ENCODE data around the gene FANCC.

DNA sequence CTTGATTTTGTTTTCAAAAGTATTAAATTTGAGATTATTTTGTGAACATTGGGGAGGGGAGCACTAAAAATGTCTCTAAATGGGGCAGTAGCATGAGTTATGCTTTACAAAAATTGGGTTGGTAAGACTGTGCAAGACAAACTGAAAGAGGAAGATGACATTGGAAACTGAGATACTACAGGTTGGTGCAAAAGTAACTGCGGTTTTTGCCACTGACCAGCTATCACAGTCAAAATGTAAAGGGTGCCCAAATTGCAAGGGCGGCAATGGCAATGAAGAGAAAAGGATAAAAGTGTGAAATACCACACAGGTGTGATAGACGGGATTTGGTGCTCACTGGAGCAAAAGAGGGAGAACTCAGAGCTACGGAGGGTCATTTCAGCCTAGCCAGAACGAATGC lies 124.0 kb downstream of the FANCC start:
- TF ChIP-seq SP2 (CRISPR knock-in tag; IDR thresholded peaks at IDR 0.05) (no peak), ZNF589 (CRISPR knock-in tag; conservative IDR thresholded peaks at IDR 0.05) (no peak), DMAP1 (CRISPR knock-in tag; IDR thresholded peaks at IDR 0.05) (no peak), GTF2F1 (IDR thresholded peaks at IDR 0.05; ENCODE audit: low read length) (no peak), CTCF (CRISPR knock-in tag; IDR thresholded peaks at IDR 0.05) (no peak), TRIM24 (CRISPR knock-in tag; IDR thresholded peaks at IDR 0.05) (no peak), POLR2AphosphoS5 (IDR thresholded peaks at IDR 0.05; ENCODE audit: low read depth, low read length) (no peak)
